HG03571 (cell line): Measurements from ENCODE around the gene C1QL1.

Source experiments
- ATAC-seq: cut with Tn5 transposase; IDR thresholded peaks from one replicate; pipeline ENCODE4 v1.9.1; 2021; ENCODE audit not compliant: unreplicated experiment

The C1QL1 gene

DNA sequence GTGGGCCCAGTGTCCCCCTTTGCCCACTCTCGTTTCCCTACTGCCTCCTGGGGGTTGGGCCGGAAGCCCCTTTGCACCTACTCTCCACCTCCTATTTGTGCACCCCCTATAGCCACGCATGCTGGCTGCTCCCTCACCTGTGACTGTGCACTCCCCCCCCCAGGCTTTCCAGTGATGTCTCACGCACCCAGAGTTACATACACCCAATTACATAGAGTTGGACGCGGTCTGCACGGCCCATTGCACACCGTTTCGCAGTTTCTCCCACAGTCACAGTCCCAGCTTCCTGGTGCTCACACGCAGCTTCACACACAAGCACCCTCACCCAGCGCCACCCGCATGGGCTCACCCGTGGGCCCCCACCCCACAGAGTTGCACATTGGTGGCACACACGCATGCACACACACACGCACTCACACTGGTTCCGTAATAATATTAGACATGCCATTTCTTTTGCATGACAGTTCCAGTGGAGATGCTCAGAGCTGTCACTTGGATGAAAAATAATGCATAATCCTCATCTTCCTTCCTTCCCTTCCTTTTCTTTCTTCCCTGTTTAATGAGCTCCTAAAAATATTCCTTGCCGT lies 21.5 kb upstream of the C1QL1 start:
- ATAC-seq: no peak

DNA sequence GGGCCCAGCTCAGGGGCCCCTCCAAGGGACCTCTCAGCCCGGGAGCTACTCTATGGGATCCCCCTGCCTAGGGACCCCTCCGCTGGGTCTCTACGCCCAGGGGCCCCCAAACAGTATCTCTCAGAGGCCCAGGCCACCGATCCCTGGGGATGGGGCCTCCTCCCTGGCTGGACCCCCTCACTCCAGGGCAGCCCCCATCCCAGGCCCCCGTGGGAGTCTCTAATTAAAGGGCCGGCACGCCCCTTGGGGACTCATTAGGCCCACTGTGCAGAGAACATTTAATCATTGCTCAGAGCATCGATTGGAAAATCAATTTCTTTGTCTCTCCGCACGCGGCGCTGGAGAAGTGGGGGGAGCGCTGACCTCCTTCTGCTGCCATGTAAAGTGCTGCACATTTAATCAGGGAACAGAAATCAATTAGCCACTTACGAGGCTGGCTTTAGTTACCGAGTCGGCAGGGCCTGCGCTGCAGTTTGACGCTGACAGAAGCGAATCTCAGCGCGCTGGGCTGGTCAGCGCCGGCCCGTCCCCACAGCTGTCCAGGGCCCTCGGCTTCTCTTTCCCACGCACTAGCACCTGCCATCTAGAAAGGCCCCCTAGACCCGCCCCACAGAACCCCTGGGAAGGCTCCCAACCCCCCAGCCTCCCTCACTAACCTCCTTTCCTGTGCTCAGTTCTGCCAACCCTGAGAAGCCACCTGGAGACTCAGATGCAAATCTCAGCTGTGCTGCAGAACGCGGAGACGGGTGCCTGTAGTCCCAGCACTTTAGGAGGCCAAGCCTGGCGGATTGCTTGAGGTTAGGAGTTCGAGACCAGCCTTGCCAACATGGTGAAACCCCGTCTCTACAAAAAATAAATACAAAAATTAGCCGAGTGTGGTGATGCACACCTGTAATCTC lies 20.2 kb upstream of the C1QL1 start:
- ATAC-seq: no peak

DNA sequence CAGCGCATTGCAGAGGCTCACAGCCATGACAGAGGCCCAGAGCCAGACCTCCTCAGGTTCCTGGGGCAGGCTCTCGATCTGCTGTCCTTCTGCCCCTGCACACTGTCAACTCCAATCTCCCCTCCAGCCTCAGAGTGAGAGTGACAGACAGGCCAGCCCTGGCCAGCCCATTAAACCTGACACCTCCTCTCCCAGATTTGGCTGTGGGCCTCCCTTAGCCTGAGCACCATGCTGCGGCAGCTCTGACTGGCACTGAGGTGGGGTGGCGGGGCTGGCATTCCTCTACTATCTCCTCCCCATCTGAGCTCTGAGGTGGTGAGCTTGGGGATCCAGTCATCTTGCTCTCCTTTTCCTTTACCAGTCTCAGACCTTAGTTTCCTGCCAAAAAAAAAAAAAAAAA lies 15.5 kb upstream of the C1QL1 start:
- ATAC-seq: no peak

DNA sequence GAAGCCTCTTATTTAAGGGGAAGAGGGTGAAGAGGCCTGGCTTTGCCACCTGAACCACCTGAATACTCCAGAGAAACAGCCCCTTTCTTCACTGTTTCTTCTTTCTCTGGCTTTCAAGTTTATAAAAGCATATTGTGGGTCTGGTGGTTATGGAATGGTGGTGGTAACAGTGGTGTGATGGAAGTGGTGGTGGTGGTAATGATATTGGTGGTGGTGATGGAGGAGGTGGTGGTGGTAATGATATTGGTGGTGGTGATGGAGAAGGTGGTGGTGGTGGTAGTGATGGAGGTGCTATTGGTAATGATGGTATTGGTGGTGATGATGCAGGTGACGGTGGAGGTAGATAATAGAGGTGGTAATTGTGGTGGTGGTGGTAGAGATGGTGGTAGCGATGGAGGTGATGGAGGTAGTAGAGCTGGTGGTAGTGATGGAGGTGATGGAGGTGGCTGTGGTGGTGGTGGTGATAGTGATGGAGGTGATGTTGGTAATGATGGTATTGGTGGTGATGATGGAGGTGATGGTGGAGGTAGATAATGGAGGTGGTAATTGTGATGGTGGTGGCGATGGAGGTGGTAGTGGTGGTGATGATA lies 14.1 kb upstream of the C1QL1 start:
- no peak for ATAC-seq

DNA sequence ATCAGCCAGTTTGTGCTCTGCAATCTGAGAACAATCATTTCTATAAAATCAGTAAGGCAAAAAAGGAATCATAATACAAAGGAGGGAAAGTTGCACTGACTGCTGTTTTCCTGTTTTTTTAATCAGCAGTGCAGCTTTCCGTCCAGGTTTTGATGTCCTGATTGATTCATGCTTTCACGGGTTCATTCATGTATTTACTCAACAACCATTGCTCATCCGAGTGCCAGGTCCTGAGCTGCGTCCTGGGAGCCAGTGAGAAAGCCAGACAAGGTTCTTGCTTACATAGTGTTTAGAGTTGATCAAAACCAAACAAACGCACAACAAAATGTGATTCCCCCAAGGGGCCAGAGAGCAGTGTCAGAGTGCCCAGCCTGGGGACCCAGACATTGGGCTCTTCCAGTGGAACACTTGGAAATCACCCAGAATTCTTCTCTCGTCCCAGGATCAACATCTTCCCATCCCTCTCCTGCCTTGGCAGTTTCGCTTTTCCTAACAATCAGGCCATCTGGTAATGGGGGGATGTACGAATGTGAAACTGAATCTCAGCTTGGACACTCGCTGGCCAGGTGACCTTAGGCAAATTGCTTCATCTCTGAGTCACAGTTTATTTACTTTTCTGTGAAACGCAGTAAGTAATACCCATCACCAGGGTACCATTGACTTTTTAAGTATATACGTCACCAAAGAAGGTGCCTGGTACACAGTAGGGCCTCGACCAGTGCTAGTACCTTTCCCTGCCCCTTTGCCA lies 13.3 kb upstream of the C1QL1 start:
- ATAC-seq: no peak

DNA sequence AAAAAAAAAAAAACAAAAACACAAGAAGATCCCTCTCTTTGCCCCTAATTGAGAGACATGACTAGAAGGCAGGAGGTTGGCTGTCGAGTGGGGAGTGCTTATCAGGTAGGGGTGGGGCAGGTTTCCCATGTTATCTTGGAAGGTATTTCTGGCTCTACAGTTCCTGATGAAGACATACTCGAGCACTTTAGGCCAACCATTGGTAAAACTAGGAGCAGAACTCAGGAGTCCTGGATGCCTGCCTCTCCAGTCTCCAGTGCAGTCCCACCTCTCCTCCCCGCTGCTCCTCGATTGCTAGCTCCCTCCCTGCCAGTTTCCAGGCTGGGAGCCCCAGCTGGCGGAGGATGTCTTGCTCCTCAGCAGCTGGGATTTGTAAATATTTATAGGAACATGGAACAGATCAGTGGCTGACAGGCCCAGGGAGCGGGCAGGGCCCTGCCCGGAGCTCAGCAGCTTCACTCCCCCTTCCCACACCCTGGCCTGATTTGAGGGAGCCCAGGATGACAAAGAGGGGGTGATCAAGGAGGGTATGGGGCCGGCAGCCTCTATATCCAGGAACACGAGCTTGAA lies 11.4 kb upstream of the C1QL1 start:
- ATAC-seq: no peak

DNA sequence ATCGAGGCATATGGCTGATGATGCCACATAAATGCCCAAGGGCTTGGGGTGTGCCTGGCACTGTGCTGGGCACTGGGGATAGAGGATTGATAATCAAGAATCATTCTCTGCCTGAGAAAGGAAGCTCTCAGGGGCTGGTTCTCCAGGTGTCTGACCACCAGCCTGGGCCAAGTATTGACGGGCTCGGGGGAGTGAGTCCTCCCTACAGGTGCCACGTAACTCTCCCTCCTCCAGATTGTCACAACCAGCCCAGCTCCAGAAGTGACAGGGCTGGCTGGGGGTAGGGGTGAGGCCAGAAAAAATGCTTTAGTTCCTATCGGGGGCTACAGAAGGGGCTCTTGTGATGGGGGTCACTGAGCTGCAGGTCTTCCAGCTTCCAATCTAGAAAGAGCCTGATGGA lies 10.7 kb upstream of the C1QL1 start:
- no peak for ATAC-seq

DNA sequence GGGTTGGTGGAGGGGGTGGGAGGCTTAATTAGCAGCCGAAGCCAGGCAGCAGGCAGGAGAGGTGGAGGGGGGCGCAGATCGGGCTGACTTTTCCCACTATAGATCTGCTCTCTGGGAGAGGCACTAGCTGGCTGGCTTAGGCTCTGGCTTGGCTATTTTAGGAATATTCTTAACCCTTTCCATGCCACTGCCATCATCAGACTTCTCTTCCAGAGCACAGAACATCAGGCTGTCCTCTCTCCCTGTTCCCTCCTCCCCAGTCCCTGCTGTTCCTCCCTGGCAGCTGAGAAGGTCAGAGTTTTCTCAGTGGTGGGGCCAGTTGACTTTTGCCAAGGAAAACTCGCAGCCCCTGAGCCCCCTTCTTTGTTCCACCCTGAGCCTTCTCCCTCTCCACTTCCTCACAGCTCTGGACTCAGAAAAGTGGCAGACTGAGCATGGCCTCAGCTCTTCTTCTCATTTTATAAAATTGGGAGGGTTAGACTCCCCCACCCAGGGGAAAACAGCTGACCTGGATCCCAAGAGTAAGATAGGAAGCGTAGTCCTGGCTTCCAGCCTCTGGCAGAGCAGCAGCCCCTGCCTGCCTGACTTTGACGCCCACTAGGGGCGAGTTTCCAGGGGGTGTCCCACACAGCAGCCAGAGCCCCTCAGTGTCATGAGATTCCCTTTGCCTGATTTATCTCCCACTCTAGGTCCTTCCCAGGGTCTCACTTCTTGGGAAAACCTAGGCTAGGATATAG lies 9.9 kb upstream of the C1QL1 start:
- no peak for ATAC-seq

DNA sequence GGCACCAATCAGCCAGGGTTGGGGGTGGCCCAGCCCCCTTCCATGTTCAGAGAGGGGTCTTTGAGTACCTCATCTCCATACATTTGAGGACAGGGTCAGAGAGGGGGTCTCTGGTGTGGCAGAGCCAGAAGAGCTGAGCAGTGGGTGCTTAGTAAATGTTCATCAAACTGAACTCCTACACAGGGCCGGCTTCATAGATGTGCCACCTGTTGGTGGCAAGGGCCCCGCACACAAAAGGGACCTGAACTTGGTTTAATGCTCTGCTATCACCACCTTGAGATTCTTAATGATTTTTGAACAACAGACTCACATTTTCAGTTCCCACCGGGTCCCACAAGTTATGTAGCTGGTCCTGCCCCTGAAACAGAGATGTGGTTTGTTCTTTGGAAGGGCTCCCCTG lies 9.0 kb upstream of the C1QL1 start:
- no peak for ATAC-seq

DNA sequence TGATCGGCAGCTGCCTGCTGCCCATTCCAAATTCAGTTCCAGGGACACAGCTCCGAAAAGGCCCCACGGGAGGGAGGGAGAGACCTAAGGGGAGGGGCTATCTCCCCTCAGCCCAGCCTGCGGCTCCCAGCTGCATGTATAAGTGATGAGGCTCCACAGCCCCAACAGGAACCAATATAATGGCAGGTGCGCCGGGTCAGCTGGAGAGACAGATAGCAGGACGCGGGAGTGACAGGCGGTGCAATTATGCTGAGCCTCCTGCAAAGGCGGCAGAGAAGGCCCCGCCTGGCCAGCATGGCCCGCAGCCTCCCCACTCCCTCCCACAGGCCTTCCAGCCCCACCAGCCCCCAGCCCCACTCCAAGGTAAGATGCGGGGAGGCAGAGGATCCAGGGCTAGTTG lies 8.1 kb upstream of the C1QL1 start:
- ATAC-seq: no peak

DNA sequence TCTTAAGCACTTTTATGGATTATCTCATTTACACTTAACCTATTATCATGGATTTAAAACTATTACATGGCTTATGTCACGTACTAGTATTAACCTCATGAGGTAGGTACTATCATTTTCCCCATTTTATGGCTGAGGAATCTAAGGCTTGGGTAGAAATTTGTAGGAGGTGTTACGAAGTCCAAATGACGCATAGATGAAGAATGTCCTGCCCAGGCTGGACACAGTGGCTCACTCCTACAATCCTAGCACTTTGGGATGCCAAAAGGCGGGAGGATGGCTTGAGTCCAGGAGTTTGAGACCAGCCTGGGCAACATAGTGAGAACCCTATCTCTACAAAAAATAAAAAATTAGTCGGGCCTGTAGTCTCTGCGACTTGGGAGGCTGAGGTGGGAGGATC lies 4.8 kb upstream of the C1QL1 start:
- ATAC-seq: no peak

DNA sequence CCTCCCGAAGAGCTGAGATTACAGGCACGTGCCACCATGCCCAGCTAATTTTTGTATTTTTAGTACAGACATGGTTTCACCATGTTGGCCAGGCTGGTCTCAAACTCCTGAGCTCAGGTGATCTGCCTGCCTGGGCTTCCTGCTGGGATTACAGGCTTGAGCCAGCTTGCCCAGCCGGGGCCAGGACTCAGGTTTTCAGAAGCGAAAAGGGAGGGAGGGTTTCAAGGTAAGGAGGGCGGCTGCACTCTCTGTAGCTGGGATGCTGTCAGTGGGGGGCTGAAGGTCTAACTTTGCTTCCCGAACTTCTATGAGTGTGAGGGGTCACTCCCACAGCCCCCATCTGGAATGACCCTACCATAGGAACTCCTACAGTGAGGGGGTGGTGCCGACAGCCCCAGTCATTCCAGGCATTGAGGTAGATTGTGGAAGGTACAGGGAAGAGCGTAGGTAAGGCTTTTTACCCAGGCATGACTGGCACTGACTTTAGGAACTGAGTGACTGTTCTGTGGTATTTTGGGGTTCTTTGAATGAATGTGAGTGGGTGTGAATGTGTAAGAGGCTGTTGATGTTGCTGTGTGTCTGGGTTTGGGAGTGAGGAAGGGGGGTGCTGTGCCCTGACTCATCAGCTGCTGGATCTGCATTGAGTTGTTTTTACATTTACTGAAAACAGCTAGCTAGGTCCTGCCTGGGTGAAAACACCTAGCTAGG lies 3.8 kb upstream of the C1QL1 start:
- ATAC-seq: no peak

DNA sequence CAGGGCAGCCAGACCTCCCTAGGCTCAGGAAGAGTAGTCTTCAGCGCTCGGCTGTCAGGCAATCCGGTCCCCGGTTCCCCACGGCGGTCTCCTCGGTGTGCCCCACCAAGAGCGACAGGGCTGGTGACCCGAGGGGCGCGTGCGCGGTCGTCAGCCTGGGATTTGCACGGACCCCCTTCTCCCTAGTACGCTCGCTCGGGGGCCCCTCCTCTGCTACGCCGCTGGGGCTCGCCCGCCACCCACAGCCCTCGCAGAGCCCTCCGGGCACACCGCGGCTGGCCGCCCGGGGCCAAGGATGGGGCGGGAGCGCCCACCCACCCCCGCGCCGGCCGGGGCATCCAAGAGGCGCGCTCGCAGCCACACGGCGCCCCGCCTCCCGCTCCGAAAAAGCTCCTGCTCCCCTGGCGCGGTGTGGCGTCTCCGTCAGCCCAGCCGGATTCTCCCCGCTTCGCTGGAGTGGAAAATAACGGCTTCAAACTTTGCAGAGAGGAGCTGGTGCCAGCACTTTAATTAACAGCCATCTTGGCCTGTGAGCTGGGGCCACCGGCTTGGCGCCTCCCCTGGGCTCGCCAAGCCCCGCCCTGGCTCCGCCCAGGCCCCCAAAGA lies 2.1 kb upstream of the C1QL1 start:
- ATAC-seq: no peak

DNA sequence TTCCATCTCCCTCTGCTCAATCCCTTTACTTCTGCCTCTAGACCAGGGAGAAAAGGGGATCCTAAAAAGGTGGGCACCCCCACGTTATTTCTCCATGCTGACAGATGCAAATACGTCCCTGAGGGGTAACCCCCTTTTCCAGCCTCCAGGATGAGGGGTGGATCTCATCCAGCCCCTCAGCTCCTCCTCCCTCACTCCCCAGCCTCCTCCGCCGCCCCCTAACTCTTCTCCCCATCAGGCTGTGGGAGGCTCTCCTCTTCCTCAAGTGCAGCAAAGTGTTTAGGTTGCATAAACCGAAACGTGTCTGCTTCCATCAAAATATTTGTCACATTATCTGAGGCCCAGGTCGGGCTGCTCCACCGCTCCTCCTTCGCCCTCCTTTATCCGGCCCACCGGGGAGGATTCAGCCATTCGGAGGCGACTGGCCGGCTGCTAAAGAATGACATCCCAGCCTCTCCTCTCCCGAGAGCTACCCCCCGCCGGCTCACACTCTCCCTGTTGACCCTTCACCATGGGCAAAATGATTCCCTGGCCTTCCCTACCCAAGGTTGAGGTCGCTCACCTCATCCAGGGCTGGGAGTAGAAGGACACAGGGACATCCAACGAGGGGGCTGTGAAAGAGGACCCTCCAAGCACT lies 1.2 kb upstream of the C1QL1 start:
- ATAC-seq: no peak

DNA sequence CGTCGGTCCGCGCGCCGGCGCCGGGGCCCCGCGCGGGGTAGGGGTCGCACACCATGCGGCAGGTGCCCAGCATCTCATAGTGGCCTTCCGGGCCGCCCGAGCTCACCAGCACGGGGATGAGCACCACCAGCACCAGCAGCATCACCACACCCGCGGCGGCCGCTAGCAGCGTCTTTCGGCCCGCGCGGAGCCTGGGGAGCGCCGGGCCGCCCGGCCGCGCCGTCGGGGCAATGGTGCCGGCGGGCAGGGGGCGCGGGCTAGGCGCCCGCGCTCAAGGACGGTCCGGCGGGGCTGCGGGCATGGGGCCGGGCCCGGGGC lies 237 bp downstream of the C1QL1 start:
- no peak for ATAC-seq

DNA sequence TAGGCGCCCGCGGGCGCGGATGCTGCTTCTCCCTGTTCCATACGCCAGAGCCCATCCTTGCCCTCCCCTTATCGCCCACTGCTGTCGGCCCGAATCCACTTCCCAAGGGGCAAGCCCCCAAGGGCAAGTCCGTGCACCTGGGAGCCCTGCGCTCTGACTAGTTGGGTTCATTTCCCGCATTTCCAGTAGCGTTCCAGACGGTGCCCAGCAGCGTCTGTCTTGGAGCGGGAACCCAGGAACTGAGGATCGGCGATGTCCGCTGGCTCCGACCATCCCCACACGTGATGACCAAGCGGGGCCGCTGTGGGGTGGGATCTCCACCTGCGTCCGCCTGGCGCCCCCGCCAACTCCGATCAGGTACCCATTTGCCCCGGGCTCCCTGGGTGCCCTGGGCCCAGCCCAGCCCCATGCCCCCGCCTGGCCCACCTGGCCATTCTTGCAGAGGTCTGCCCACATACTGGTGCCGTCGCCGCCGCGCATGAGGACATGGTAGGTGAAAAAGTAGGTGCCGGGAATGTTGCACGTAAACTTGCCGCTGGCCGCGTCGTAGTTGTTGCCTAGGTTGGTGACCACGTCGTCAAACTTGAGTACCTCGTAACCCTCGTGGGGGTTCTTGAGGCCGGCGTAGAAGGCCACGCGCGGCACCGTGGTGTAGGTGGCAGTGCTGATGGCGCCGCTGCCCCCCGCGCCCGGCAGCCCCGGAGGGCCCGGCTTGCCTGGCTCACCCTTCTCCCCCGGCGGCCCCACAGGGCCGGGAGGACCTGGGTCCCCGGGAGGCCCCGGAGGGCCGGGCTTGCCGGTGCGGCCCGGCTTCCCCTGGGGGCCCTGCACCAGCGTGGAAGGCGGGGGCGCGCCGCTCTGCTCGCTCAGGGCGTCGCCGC lies 837 bp downstream of the C1QL1 start:
- peak; percentile 9 for ATAC-seq

DNA sequence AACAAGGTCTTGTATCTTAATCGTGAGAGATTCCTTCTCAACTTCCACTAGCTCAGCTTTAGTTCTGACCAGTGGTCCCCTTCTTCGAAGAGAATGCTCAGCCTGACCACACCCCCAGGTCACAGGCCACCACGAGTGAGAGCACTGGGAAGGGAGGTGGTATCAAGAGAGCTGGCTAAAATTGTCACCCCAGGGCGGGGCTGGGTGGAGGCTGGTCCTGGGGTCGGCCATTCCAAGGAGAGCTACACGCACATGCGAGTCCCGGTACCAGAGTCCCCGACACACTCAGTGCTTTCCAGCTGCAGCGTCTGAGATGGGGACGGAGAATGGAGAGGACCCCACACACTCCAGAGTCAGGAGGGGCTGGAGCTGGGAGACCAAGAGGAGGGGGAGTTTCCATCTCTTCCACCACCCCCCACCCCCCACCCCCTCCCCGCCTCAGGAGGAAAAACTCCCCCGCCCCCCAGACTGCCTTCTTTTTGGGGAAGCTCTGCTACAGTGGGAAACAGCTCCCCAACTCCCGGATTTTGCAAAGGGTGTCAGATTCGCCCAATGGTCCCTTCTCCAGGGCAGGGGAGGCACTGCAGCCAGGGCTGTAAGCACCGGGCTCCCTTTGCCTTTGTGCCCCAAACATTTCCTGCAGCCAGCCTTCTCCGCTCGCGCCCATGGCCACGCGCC lies 1.6 kb downstream of the C1QL1 start:
- no peak for ATAC-seq
